CD14-positive monocyte (primary cell): Measurements from ENCODE around the gene OR5D13. TPM values are rescaled to one million over a fixed set of nuclear protein-coding genes. Genes with fewer than 3 reads are reported as not detected.

ENCODE experiments used
- DNase-seq, 3 donors: peaks; one replicate each; pipeline ENCODE4 v3.0.0-alpha.2; 2011 to 2022
- H2AFZ ChIP-seq: 2 replicates; pipeline ENCODE4 v1.6.0; 2012; ENCODE audit warnings: mild to moderate bottlenecking, low read depth, low read length, inconsistent platforms; ENCODE audit not compliant: insufficient read depth, poor library complexity, severe bottlenecking
- H3K27ac ChIP-seq, 2 donors: 1 replicate in 1 of 2; 2 replicates in 1 of 2; pipeline ENCODE4 v1.5.1; 2012 to 2013; ENCODE audit warnings: low read length in 2 of 2, control low read depth in 1 of 2, inconsistent platforms in 1 of 2, low read depth in 1 of 2, mild to moderate bottlenecking in 1 of 2
- H3K27me3 ChIP-seq, 2 donors: one replicate each; pipeline versions ENCODE4 v1.6.0 to v1.6.1; 2011 to 2013; ENCODE audit warnings: low read length in 2 of 2; ENCODE audit not compliant: control insufficient read depth in 2 of 2, insufficient read depth in 2 of 2
- H3K36me3 ChIP-seq, 2 donors: replicated peaks in 1 of 2; 1 replicate in 1 of 2; 2 replicates in 1 of 2; pipeline versions ENCODE4 v1.5.1 to v1.6.1; 2012 to 2013; ENCODE audit warnings: low read length in 2 of 2, control low read depth in 1 of 2, inconsistent platforms in 1 of 2, mild to moderate bottlenecking in 1 of 2; ENCODE audit not compliant: insufficient read depth in 2 of 2, control insufficient read depth in 1 of 2
- H3K4me1 ChIP-seq, 2 donors: 1 replicate in 1 of 2; 2 replicates in 1 of 2; pipeline versions ENCODE4 v1.5.1 to v1.6.1; 2012 to 2013; ENCODE audit warnings: low read length in 2 of 2, control low read depth in 1 of 2, inconsistent platforms in 1 of 2, mild to moderate bottlenecking in 1 of 2, moderate library complexity in 1 of 2; ENCODE audit not compliant: insufficient read depth in 2 of 2, control insufficient read depth in 1 of 2
- H3K4me2 ChIP-seq: replicated peaks from 2 replicates; pipeline ENCODE3; 2012; ENCODE audit warnings: low read length, moderate library complexity, mild to moderate bottlenecking; ENCODE audit not compliant: poor library complexity, severe bottlenecking; ENCODE audit errors: extremely low read depth
- H3K4me3 ChIP-seq, 3 experiments: fragments of 200-600 bp in 1 of 3; sonication (generic) in 1 of 3; replicated peaks in 1 of 3; 1 replicate in 2 of 3; 2 replicates in 1 of 3; pipeline ENCODE4 v1.5.1; 2011 to 2013; ENCODE audit warnings: low read length in 3 of 3, mild to moderate bottlenecking in 3 of 3, control low read depth in 2 of 3, low read depth in 2 of 3, inconsistent platforms in 1 of 3, moderate library complexity in 1 of 3
- H3K79me2 ChIP-seq: 2 replicates; pipeline ENCODE4 v1.6.0; 2012; ENCODE audit warnings: mild to moderate bottlenecking, control low read depth, inconsistent platforms, low read length, moderate library complexity; ENCODE audit not compliant: insufficient read depth
- H3K9ac ChIP-seq: 2 replicates; pipeline ENCODE4 v1.6.0; 2017; ENCODE audit warnings: low read length, mild to moderate bottlenecking; ENCODE audit not compliant: insufficient read depth, poor library complexity, severe bottlenecking
- H3K9me3 ChIP-seq, 2 donors: replicated peaks in 1 of 2; 1 replicate in 1 of 2; 2 replicates in 1 of 2; pipeline versions ENCODE4 v1.5.1 to v1.6.1; 2012 to 2013; ENCODE audit warnings: low read length in 2 of 2, control low read depth in 1 of 2; ENCODE audit not compliant: control insufficient read depth in 1 of 2, insufficient read depth in 1 of 2
- H4K20me1 ChIP-seq: 2 replicates; pipeline ENCODE4 v1.6.0; 2012; ENCODE audit warnings: mild to moderate bottlenecking, low read length, control low read depth, moderate library complexity; ENCODE audit not compliant: insufficient read depth
- H3K27ac Mint-ChIP-seq, 7 donors: one replicate each; pipeline ENCODE4 v1.8.0; 2020; ENCODE audit warnings: mild to moderate bottlenecking in 7 of 7, mixed read lengths in 7 of 7, moderate library complexity in 6 of 7, inconsistent platforms in 2 of 7
- H3K27me3 Mint-ChIP-seq, 3 donors: one replicate each; pipeline ENCODE4 v1.8.0; 2021 to 2022; ENCODE audit warnings: low read depth in 3 of 3, mild to moderate bottlenecking in 3 of 3, mixed read lengths in 3 of 3, moderate library complexity in 3 of 3, inconsistent platforms in 1 of 3
- H3K36me3 Mint-ChIP-seq, 2 donors: one replicate each; pipeline ENCODE4 v1.8.0; 2020; ENCODE audit warnings: mixed read lengths in 2 of 2, inconsistent platforms in 1 of 2, mild to moderate bottlenecking in 1 of 2
- H3K4me1 Mint-ChIP-seq: one replicate; pipeline ENCODE4 v1.8.0; 2020; ENCODE audit warnings: mild to moderate bottlenecking, mixed read lengths
- H3K4me3 Mint-ChIP-seq, 2 donors: one replicate each; pipeline ENCODE4 v1.8.0; 2020; ENCODE audit warnings: mild to moderate bottlenecking in 2 of 2, mixed read lengths in 2 of 2, moderate library complexity in 1 of 2
- H3K9me3 Mint-ChIP-seq, 7 donors: one replicate each; pipeline ENCODE4 v1.8.0; 2020 to 2022; ENCODE audit warnings: mixed read lengths in 7 of 7, mild to moderate bottlenecking in 6 of 7, moderate library complexity in 6 of 7, inconsistent platforms in 2 of 7
- CTCF ChIP-seq: fragments of 200-600 bp; IDR thresholded peaks from one replicate; pipeline ENCODE4 v1.8.0; 2022; ENCODE audit warnings: antibody characterized with exemption, mild to moderate bottlenecking
- WGBS: methylation state at CpG from one replicate; pipeline ENCODE4 v1.1.5; 2013; ENCODE audit warnings: missing lambda C conversion rate; ENCODE audit not compliant: insufficient coverage; 5-methylcytosine and 5-hydroxymethylcytosine counted together
- intact Hi-C, 2 donors: fragments of 100-400 bp; cut with micrococcal nuclease; formaldehyde crosslinking; loops; one replicate each; pipeline versions ENCODE4 v1.15.0 to v1.15.1; 2023
- polyA plus RNA-seq, 3 donors: library from polyadenylated mRNA; depleted of rRNA in 1 of 3; unstranded in 2 of 3; stranded (reverse) in 1 of 3; fragments of 300-500 nt in 2 of 3; fragments of >200 nt in 1 of 3; fragmentation: Illumina TruSeq in 2 of 3; gene quantifications; 1 replicate in 2 of 3; 2 replicates in 1 of 3; pipeline ENCODE4 v1.2.3, GENCODE V29; 2012 to 2021

The OR5D13 gene
- polyA plus RNA-seq, 3 donors, result not detected

DNA sequence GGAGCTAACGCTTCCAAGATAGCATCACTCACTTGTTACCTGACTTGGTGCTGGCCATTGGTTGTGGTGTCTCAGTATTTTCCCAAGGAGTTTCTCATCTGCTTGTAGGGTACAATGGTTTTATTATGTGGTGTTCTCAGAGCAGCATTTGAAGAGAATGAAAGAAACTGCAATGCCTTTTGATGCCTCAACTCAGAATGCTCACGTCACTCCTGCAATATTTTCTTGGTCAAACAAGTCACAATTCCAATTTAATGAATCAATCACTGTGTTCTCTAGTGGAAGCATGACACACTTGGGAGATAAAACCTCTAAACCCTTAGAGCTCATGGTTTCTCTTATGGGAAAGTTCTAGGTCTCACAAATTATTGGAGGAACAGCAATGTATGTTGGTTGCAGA lies 20.1 kb downstream of the OR5D13 start:
- no CpG with 5 or more reads among the region's 2 CpGs for WGBS
- Histone ChIP-seq H3K79me2 (no peaks in the 10 kb centered on the region), H4K20me1 (no peaks in the 10 kb centered on the region), H3K9me3 (peaks cover 0 to 3% of the 10 kb centered on the region in 2 donors), H3K27ac (no peak overlapping the region), H3K4me2 (no peak overlapping the region), H3K36me3 (no peaks in the 10 kb centered on the region), H3K4me3 (no peak overlapping the region), H3K9ac (no peak overlapping the region), H3K4me1 (no peaks in the 10 kb centered on the region), H2AFZ (no peak overlapping the region), H3K27me3 (no peaks in the 10 kb centered on the region)
- H3K4me3 Mint-ChIP-seq, result no peak overlapping the region
- peaks cover 0 to 10% (median 2%) of the 10 kb centered on the region in 7 donors for H3K9me3 Mint-ChIP-seq
- no peaks in the 10 kb centered on the region for H3K36me3 Mint-ChIP-seq
- no peak for DNase-seq
- no peak overlapping the region for H3K27ac Mint-ChIP-seq
- H3K4me1 Mint-ChIP-seq, result no peaks in the 10 kb centered on the region
- no peaks in the 10 kb centered on the region for H3K27me3 Mint-ChIP-seq
- intact Hi-C loops, result no loop called here
- no peak for TF ChIP-seq CTCF

DNA sequence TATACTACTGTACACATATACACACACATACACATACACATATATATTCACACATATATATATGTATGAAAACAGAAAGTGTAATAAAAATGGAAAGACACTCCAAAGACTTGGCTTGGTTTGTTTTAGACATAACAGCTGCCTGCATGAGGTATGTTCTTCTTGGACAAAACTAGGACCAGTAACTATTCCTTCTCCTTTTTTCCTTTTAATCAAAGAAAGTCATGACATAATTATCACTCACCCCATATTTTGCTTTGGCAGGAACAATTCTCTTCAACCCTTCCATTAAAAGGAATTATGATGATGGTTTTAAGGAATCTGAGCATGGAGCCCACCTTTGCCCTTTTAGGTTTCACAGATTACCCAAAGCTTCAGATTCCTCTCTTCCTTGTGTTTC lies 22.0 kb downstream of the OR5D13 start, which contains the start of gene OR5D14:
Gene OR5D14 (plus strand): TSS at position 301 of the 400 bp plus-strand sequence. CDS start 0 bp downstream, at position 301.
- H3K36me3 ChIP-seq, result no peaks in the 10 kb centered on the region
- H2AFZ ChIP-seq, result no peak within 1 kb of the TSS
- H3K79me2 ChIP-seq, result no peaks in the 10 kb centered on the region
- peaks cover 3 to 4% of the 10 kb centered on the region in 2 donors for H3K9me3 ChIP-seq
- H3K4me3 ChIP-seq, result no peak within 1 kb of the TSS
- no peak within 1 kb of the TSS for H3K4me2 ChIP-seq
- H3K27ac ChIP-seq, result no peak within 1 kb of the TSS
- Mint-ChIP-seq H3K4me3 (no peak within 1 kb of the TSS), H3K4me1 (no peaks in the 10 kb centered on the region), H3K27ac (no peak within 1 kb of the TSS), H3K36me3 (no peaks in the 10 kb centered on the region), H3K27me3 (no peaks in the 10 kb centered on the region), H3K9me3 (peaks cover 2 to 10% (median 5%) of the 10 kb centered on the region in 7 donors)
- no peaks in the 10 kb centered on the region for H4K20me1 ChIP-seq
- no peak for DNase-seq
- H3K4me1 ChIP-seq, result no peaks in the 10 kb centered on the region
- intact Hi-C loops, result no loop called here
- no peak for TF ChIP-seq CTCF
- H3K9ac ChIP-seq, result no peak within 1 kb of the TSS
- no peaks in the 10 kb centered on the region for H3K27me3 ChIP-seq
